SW480 (cell line): Measurements from ENCODE around the gene DUSP28.
A peak's percentile ranks its signal among the peaks of the same experiment; 100 is the strongest.
"Not testable (repeated sequence)": the region's sequence is repeated elsewhere in the genome, so short reads cannot be mapped to it uniquely, and the experiment has no call there.

Source experiments
- DNase-seq: peaks from one replicate; pipeline ENCODE4 v3.0.0-alpha.2; 2016; ENCODE audit warnings: low spot score

Gene DUSP28, protein sequence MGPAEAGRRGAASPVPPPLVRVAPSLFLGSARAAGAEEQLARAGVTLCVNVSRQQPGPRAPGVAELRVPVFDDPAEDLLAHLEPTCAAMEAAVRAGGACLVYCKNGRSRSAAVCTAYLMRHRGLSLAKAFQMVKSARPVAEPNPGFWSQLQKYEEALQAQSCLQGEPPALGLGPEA

GRCh38 chr2:240560084-240560479, at the start of gene DUSP28:
Gene DUSP28, plus strand, starts transcription at chr2:240560357. Its CDS starts 328 bp downstream, at chr2:240560685.
- peak; percentile 81 for DNase-seq

- DNase-seq, result no peak
These were observed 49.5 kb upstream of the DUSP28 start for GRCh38 chr2:240510513-240511210.

GRCh38 chr2:240511351-240512108, 48.6 kb upstream of the DUSP28 start:
- DNase-seq, result no peak

GRCh38 chr2:240512109-240512485, 48.1 kb upstream of the DUSP28 start:
- DNase-seq, result no peak

DNA sequence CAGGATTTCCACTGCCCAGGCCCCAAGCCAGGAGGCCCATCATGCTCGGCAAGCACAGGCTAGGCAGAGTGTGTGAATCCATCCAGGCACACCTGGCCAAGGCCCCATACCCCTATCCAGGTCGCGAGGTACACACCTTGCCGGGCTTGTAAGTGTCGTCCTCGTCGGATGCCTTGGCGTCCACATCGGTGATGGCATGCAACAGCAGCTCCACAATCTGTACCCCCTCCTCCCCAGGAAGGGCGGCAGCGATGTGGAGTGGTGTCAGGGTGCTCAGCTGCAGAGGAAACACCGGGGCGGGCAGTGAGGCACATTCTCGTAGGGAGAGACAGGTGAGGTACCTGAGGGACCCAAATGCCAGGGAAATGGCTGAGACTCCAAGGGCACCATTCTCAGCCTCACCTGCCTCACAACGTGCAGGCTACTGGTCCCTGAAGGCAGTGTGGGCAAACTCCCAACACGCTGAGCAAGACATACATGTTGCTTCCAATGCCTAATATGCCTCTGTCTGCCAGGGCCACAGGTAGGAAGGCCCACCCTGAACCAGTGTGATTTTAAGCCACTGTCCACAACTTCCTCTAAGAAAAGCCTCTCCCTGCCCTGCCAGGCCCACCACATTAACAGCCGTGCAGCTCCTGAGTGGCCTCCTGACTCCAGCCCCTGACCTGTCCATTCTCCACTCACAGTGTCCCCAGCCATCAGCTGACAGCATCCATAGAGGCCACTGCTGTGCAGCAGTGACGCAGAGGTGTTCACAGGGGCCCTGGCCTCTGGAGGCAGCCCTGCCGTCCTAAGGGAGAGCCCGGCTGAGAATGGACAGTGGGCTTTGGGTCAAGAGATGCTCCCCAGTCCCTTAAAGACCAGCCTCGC, 47.3 kb upstream of the DUSP28 start:
- no peak for DNase-seq

GRCh38 chr2:240513549-240514287, 46.4 kb upstream of the DUSP28 start:
- DNase-seq, result peak; percentile 48

- DNase-seq, result no peak
These were observed 45.5 kb upstream of the DUSP28 start for GRCh38 chr2:240514631-240515030.

- no peak for DNase-seq
These were observed 42.8 kb upstream of the DUSP28 start for GRCh38 chr2:240517342-240517741.

DNA sequence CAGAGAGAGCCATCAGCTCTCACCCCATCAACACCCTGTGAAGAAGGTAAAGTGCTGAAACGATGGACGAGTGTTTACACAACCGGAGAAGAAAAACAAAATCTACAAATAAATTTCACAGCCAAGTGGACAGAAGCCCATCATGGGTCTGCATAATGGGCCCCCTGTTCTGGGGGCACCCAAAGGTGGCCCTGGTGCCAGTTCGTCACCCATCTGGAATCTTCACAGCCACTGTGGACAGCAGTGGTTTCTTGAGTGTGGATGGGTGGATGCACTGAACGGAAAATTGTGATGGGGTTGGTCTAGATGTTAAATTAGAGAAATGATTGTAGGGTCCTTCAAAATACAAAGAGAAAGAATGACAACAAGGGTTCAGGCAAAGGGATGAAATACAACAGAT, 41.2 kb upstream of the DUSP28 start:
- DNase-seq, result no peak

- no peak for DNase-seq
These were observed 40.6 kb upstream of the DUSP28 start for GRCh38 chr2:240519396-240520129.

DNA sequence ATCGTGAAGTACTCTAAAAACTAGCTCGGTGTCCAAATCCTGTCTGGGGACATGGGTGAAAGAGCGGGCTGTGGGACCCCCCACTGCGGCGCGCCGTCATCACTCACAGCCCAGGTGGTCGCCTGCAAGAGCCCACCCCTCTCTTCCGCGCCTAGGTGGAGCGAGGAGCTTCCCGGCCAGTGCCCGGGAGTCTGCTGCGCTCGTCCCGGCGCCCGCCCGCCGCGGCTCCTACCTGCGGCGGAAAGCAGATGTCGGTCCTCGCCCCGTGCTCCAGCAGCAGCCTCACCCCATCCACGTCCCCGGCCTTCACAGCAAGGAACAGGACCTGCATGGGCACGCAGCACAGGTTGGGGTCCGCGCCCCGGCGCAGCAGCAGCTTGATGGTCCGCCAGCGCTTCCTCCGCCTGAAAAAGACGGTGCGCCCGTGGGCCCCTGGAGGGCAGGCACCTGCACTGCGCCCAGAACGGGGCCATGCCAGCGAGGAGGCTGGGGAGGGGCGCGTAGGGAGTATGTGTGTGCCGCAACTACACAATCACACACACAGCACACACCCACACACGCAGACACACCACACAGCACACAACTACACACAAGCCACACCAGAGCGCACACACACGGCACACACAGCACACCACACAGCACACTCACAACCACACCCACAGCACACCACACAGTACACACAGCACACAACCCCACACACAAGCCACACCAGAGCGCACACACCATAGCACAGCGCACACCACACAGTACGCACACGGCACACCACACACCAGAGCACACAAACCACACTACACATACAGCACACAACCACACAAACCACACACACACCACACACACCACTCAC, 39.8 kb upstream of the DUSP28 start:
- DNase-seq, result no peak

DNA sequence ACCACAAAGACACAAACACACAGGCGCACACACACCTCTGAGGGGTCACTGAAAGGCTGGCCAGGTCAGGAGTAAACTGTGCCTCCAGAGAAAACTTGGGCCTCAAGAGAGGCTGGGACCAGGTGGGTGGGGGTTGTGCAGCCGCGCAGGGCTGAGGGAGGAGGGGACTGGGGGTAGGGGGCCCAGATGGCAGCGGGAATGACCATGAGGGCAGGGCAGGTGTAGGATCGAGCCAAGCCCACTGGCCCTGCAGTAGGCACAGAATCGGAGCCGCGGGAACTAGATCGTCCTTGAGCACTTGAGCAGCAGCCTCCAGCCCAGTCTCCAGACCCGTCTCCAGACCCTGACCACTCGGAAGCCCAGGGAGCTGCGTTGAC, 39.2 kb upstream of the DUSP28 start:
- DNase-seq, result no peak

DNA sequence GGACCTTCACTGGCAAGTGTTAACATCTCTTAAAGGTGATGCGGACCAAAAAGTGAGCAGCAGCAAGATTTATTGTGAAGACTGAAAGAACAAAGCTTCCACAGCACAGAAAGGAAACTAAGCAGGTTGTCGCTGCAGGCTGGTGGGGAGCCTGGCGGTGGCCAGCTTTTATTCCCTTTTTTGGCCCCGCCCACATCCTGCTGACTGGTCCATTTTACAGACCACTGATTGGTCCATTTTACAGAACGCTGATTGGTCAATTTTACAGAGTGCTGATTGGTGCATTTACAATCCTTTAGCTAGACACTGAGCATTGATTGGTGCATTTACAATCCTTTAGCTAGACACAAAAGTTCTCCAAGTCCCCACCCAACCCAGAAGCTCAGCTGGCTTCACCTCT, 38.3 kb upstream of the DUSP28 start:
- not testable (repeated sequence) for DNase-seq

GRCh38 chr2:240522406-240522805, 37.8 kb upstream of the DUSP28 start:
- DNase-seq, result no peak

- DNase-seq, result no peak
These were observed 36.5 kb upstream of the DUSP28 start for GRCh38 chr2:240523451-240524281.

DNA sequence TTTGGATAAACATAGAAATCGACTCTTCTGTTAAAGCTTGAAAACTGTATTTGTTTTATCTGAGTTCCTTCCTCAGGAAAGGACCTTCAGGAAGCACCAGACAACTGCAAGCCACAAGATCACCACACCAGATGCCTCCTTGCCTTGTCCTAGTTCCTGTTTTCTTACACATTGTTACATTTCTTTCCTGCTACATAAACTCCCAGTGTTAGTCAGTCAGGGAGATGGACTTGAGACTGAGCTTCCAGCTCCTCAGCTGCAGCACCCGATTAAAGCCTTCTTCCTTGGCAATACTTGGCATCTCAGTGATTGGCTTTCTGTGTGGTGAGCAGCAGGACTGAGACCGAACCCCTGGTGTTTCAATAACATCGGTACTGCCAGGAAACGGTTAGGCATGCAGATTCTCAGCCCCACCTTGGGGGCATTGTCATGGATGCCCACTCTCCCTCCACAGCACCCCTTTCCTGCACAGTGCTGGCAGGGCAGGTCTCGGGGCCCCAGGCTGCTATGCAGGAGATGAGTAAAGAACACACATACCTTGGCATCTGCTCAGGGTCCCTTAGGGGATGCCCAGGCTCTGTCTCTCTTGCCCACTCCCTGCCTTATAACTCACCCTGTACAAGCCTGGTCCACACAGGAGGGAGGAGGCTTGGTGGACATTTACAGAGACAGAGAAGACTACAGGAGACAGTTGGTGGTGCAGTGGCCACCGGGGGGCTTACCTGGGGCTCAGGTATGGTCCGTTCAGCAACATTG, 35.0 kb upstream of the DUSP28 start:
- no peak for DNase-seq

GRCh38 chr2:240525802-240526201, 34.4 kb upstream of the DUSP28 start:
- no peak for DNase-seq

DNA sequence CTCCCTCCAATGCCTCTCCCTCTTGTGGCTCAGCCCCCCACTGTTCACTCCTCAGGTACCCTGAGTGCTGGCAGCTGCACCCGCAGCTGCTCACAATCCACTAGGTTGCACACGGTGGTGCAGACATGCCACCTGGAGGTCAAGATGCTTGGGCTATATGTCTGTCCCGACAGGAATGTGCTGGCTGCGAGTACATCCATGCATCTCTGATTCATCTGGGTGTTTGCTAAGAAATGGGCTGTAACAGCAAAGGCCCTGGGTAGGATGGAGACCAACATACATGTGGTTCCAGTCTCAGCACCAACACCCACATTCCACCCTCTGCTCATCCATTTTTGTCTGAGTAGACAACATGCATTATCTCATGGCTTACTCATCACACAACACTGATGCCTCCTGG, 33.6 kb upstream of the DUSP28 start:
- no peak for DNase-seq
